Activated CD8-positive, alpha-beta memory T cell treated with anti-CD3 and anti-CD28 coated beads for 36 hours (primary cell): Measurements from ENCODE around the gene EPB41L4A. TPM values are rescaled to one million over a fixed set of nuclear protein-coding genes. Genes with fewer than 3 reads are reported as not detected.
"Not testable (repeated sequence)": the region's sequence is repeated elsewhere in the genome, so short reads cannot be mapped to it uniquely, and the experiment has no call there.

Experiments used
- CTCF ChIA-PET: fragments of 350-600 bp; sonication (Branson Sonifier 250); formaldehyde crosslinking; loops from one replicate; lab custom pipeline; 2021; ENCODE audit warnings: antibody characterized with exemption; lab: Charles Lee
- POLR2A ChIA-PET: fragments of 350-600 bp; sonication (Branson Sonifier 250); formaldehyde crosslinking; loops from one replicate; lab custom pipeline; 2021; ENCODE audit warnings: antibody characterized with exemption; lab: Charles Lee
- total RNA-seq, 2 experiments: library from RNA; stranded (reverse); gene quantifications; one replicate each; pipeline ENCODE4 v1.2.3, GENCODE V29; 2021

The EPB41L4A gene
- total RNA-seq, 2 experiments from 2014 or later, result 0.04 to 0.13 TPM

GRCh38 chr5:112407240-112407639 lies 11.8 kb downstream of the EPB41L4A start:
- ChIA-PET POLR2A (no interaction called here), CTCF (no interaction called here)

GRCh38 chr5:112403069-112403468 lies 16.0 kb downstream of the EPB41L4A start:
- CTCF ChIA-PET, result no interaction called here
- POLR2A ChIA-PET, result no interaction called here

- ChIA-PET CTCF (no interaction called here), POLR2A (no interaction called here)
Observed at GRCh38 chr5:112401924-112402323, 17.2 kb downstream of the EPB41L4A start.

DNA sequence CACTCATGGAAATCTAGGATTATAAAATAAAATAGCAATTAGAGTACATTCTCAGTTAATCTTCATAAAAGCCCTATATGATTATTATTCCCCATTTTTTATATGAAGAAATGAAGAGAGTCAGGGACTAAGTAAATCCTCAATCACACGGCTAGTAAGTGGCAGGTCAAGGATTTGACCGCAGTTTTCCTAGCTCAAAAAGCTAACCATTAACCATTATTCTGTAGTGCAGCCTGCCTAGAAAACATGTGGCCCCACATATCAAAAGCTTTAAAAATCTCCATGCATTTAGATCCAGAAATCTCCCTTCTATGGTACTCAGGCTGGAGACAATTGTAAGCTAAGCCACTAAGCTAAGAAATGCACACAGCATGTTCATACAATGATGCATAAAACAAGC lies 21.4 kb downstream of the EPB41L4A start:
- ChIA-PET POLR2A (no interaction called here), CTCF (no interaction called here)

DNA sequence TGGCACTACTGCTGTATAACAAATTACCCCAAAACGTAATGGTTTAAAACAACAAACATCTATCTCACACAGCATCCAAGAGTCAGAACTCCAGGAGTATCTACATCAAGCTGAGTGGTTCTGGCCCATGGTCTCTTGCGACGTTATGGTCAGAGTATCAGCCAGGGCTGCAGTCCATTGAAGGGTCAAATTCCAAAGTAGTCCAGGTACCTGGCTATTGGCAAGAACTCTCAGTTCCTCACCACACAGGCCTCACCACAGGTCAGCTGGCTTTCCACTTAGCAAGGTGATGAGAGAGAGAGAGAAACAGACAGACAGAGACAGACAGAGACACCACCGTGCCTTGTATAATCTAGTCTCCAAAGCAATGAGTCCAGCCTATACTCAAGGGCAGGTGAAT lies 22.6 kb downstream of the EPB41L4A start:
- CTCF ChIA-PET, result no interaction called here
- POLR2A ChIA-PET, result no interaction called here

DNA sequence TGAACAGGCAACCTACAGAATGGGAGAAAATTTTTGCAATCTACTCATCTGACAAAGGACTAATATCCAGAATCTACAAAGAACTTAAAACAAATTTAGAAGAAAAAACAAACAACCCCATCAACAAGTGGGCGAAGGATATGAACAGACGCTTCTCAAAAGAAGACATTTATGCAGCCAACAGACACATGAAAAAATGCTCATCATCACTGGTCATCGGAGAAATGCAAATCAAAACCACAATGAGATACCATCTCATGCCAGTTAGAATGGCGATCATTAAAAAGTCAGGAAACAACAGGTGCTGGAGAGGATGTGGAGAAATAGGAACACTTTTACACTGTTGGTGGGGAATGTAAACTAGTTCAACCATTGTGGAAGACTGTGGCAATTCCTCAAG lies 23.8 kb downstream of the EPB41L4A start:
- POLR2A ChIA-PET, CTCF ChIA-PET: not testable (repeated sequence)

DNA sequence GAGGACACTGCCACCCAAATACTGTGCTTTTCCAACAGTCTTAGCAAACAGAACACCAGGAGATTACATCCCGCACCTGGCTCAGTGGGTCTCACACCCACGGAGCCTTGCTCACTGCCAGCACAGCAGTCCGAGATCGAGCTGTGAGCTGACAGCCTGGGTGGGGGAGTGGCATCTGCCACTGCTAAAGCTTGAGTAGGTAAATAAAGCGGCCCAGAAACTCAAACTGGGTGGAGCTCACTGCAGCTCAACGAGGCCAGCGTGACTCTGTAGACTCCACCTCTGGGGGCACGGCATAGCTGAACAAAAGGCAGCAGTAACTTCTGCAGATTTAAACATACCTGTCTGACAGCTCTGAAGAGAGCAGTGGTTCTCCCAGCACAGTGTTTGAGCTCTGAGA lies 28.8 kb downstream of the EPB41L4A start:
- ChIA-PET POLR2A (no interaction called here), CTCF (no interaction called here)

DNA sequence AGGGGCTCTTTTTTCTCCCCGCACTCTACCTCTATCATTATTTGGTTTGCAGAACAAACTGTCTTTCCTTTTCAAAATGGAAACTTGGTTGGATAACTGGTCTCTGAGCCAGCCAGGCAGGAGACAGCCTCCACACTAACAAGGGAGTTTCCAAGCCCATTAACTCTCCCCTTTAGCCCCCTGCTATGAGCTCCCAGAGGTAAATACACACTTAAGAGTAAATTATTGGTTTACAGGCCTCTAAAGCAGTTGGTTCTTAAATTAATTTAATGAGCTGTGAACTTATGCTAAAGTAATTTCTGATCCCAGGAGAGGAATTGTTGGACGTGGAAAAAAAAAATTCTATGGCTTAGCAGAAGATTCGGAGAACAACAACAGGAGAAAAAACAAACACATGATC lies 30.3 kb downstream of the EPB41L4A start:
- ChIA-PET POLR2A (no interaction called here), CTCF (no interaction called here)

GRCh38 chr5:112388074-112388473 lies 31.0 kb downstream of the EPB41L4A start:
- ChIA-PET POLR2A (no interaction called here), CTCF (no interaction called here)

- POLR2A ChIA-PET, result no interaction called here
- CTCF ChIA-PET, result no interaction called here
Observed at GRCh38 chr5:112386766-112387165, 32.3 kb downstream of the EPB41L4A start.

- POLR2A ChIA-PET, result no interaction called here
- CTCF ChIA-PET, result no interaction called here
Observed at GRCh38 chr5:112385969-112386368, 33.1 kb downstream of the EPB41L4A start.

GRCh38 chr5:112385566-112385965 lies 33.5 kb downstream of the EPB41L4A start:
- ChIA-PET CTCF (no interaction called here), POLR2A (no interaction called here)

- ChIA-PET POLR2A (no interaction called here), CTCF (no interaction called here)
Observed at GRCh38 chr5:112384523-112384922, 34.6 kb downstream of the EPB41L4A start.

GRCh38 chr5:112382886-112383285 lies 36.2 kb downstream of the EPB41L4A start:
- POLR2A ChIA-PET, result no interaction called here
- CTCF ChIA-PET, result no interaction called here

GRCh38 chr5:112381521-112381920 lies 37.6 kb downstream of the EPB41L4A start:
- ChIA-PET CTCF (no interaction called here), POLR2A (no interaction called here)

GRCh38 chr5:112379542-112380325 lies 39.3 kb downstream of the EPB41L4A start:
- CTCF ChIA-PET, result no interaction called here
- POLR2A ChIA-PET, result no interaction called here

DNA sequence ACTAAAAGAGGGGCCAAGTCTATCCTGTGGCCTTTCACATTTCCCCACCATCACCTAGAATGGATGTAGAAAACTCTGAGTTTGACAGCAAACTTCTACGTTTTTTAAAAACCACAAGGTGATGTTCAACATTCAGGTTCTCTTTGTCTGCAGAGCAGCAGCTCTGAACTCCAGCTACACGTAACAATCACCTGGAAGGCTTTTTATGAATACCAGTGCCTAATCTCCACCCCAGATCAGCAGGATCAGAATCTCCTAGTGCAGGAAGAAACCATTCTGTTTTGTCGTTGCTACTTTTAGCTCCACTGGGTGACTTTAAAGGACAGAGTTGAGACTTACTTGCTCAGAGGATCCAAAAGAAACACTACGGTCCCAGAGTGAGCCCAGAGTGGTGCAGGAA lies 44.3 kb downstream of the EPB41L4A start:
- POLR2A ChIA-PET, result no interaction called here
- CTCF ChIA-PET, result no interaction called here

- POLR2A ChIA-PET, result no interaction called here
- CTCF ChIA-PET, result no interaction called here
Observed at GRCh38 chr5:112374356-112374755, 44.7 kb downstream of the EPB41L4A start.

DNA sequence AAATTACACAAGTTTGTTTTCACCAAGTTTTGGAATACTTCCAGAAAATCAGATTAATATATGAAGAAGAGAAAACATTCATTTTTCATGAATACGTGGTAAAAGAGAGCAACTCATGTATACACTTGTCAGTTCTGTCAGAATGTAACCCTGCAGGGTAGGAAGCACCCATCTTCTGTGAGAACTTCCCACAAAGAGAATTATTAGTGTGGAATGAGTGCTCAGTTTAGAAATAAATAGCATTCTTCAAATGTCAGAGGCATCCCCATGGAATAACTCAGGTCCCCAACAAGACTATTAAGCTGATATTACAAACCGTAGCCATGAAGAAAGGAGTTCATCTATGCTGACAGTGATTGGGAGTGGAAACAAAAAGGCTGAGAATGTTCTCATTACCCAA lies 45.2 kb downstream of the EPB41L4A start:
- ChIA-PET CTCF (no interaction called here), POLR2A (no interaction called here)

DNA sequence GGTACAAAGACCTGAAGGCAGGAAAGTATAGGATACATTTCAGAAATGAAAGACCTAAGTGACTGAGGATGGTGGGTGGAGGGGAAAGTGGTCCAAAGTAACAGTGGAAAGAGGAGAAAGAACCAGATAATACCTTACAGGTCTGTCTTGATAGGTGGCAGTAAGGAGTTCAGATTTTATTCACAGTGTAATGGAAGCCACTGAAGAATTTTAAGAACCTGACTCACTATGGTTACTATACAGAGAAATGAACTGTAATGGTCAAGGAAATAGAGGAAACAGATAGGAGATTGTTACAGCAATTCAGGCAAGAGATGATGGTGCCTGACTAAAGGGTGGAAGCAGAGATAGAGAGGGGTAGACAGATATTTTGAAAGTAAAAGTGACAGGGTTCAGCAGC lies 46.5 kb downstream of the EPB41L4A start:
- ChIA-PET POLR2A (no interaction called here), CTCF (no interaction called here)

GRCh38 chr5:112371067-112371466 lies 48.0 kb downstream of the EPB41L4A start:
- POLR2A ChIA-PET, result no interaction called here

GRCh38 chr5:112367400-112367799 lies 51.7 kb downstream of the EPB41L4A start:
- CTCF ChIA-PET, result no interaction called here
- POLR2A ChIA-PET, result no interaction called here

More at GRCh38 chr5:112371067-112371466, 48.0 kb downstream of the EPB41L4A start:
- CTCF ChIA-PET, result no interaction called here
